HCT116 (cell line): ENCODE results near the gene CDK9. TPM values are rescaled to one million over a fixed set of nuclear protein-coding genes. Genes with fewer than 3 reads are reported as not detected.

Experiments used
- ATAC-seq: fragments of 200-7000 bp; cut with Tn5 transposase; 2 replicates; pipeline ENCODE4 v1.9.1; 2020; ENCODE audit warnings: mild to moderate bottlenecking, moderate library complexity
- BruUV-seq: library from RNA; stranded (reverse); fragments of 400-500 nt; replicated peaks from 2 replicates; lab custom pipeline; 2021; lab: Mats Ljungman, UMichigan
- CTCF ChIA-PET: fragments of 300-600 bp; sonication (Branson Sonifier 250); formaldehyde crosslinking; loops from one replicate; lab custom pipeline; 2021; ENCODE audit warnings: antibody characterized with exemption; lab: Charles Lee
- POLR2A ChIA-PET: fragments of 300-600, 350-600 bp; sonication (Branson Sonifier 250); formaldehyde crosslinking; loops from one replicate; lab custom pipeline; 2021; ENCODE audit warnings: antibody characterized with exemption; lab: Charles Lee
- RAD21 ChIA-PET, 2 experiments: fragments of 300-600 bp; sonication (Branson Sonifier 250); formaldehyde crosslinking; loops; one replicate each; lab custom pipeline; 2023; ENCODE audit warnings: low total read pairs in 2 of 2; ENCODE audit not compliant: uncharacterized antibody in 2 of 2, unreplicated experiment in 2 of 2, low non-redundant PET in 1 of 2; lab: Charles Lee
- DNase-seq: peaks from one replicate; pipeline ENCODE4 v3.0.0-alpha.2; 2010; ENCODE audit warnings: low read depth, low spot score
- H2AFZ ChIP-seq: fragments of 200-600 bp; shearing (Covaris generic), sonication (generic); 2 replicates; pipeline ENCODE4 v1.6.1; 2017; ENCODE audit warnings: low read depth, mixed run types, mixed read lengths, antibody characterized with exemption, low read length; ENCODE audit not compliant: poor library complexity, severe bottlenecking
- H3K27ac ChIP-seq: 2 replicates; pipeline ENCODE4 v1.5.1; 2012; ENCODE audit warnings: low read depth, low read length
- H3K27me3 ChIP-seq: fragments of 200-600 bp; sonication (generic); 2 replicates; pipeline ENCODE4 v1.6.1; 2016; ENCODE audit warnings: mixed run types, low read length, mixed read lengths; ENCODE audit not compliant: insufficient read depth
- H3K36me3 ChIP-seq, 2 experiments: fragments of 200-500 bp in 1 of 2; fragments of 200-600 bp in 1 of 2; sonication (Bioruptor generic) in 1 of 2; sonication (generic) in 1 of 2; 2 replicates each; pipeline versions ENCODE4 v1.5.1 to v1.6.1; 2014 to 2016; ENCODE audit warnings: low read length in 2 of 2, inconsistent platforms in 1 of 2, mixed read lengths in 1 of 2, mixed run types in 1 of 2; ENCODE audit not compliant: insufficient read depth in 2 of 2, control insufficient read depth in 1 of 2
- H3K4me1 ChIP-seq, 2 experiments: fragments of 200-600 bp in 1 of 2; sonication (generic) in 1 of 2; 2 replicates each; pipeline versions ENCODE4 v1.5.1 to v1.6.1; 2012 to 2017; ENCODE audit warnings: low read length in 2 of 2, inconsistent platforms in 1 of 2, mild to moderate bottlenecking in 1 of 2, mixed read lengths in 1 of 2, mixed run types in 1 of 2, moderate library complexity in 1 of 2; ENCODE audit not compliant: insufficient read depth in 2 of 2, control insufficient read depth in 1 of 2
- H3K4me2 ChIP-seq: fragments of 200-600 bp; sonication (generic); 2 replicates; pipeline ENCODE4 v1.6.1; 2017; ENCODE audit warnings: mixed run types, low read length, mixed read lengths
- H3K4me3 ChIP-seq, 2 experiments: fragments of 200-600 bp in 1 of 2; sonication (generic) in 1 of 2; replicated peaks in 1 of 2; 2 replicates each; pipeline ENCODE4 v1.5.1; 2011 to 2016; ENCODE audit warnings: low read length in 2 of 2, control low read depth in 1 of 2, low read depth in 1 of 2, mild to moderate bottlenecking in 1 of 2, mixed read lengths in 1 of 2, mixed run types in 1 of 2
- H3K79me2 ChIP-seq: fragments of 200-600 bp; sonication (generic); 2 replicates; pipeline ENCODE4 v1.6.1; 2017; ENCODE audit warnings: mild to moderate bottlenecking, mixed run types, low read length, moderate library complexity, mixed read lengths; ENCODE audit not compliant: insufficient read depth
- H3K9ac ChIP-seq: fragments of 200-600 bp; sonication (generic); 2 replicates; pipeline ENCODE4 v1.6.1; 2016; ENCODE audit warnings: low read length, mixed read lengths
- H3K9me2 ChIP-seq: fragments of 200-600 bp; sonication (generic), shearing (Covaris generic); 2 replicates; pipeline ENCODE4 v1.6.1; 2017; ENCODE audit warnings: mixed run types, mild to moderate bottlenecking, moderate library complexity; ENCODE audit not compliant: insufficient read depth
- H3K9me3 ChIP-seq, 2 experiments: fragments of 200-500 bp in 1 of 2; fragments of 200-600 bp in 1 of 2; sonication (Bioruptor generic) in 1 of 2; sonication (generic) in 1 of 2; 2 replicates each; pipeline ENCODE4 v1.6.1; 2014 to 2017; ENCODE audit warnings: low read length in 2 of 2, mixed read lengths in 2 of 2, inconsistent platforms in 1 of 2, low read depth in 1 of 2, mild to moderate bottlenecking in 1 of 2, mixed run types in 1 of 2, moderate library complexity in 1 of 2; ENCODE audit not compliant: control insufficient read depth in 1 of 2, insufficient read depth in 1 of 2
- H4K20me1 ChIP-seq: fragments of 200-600 bp; sonication (generic), shearing (Covaris generic); 2 replicates; pipeline ENCODE4 v1.6.1; 2017; ENCODE audit warnings: mixed run types, mild to moderate bottlenecking, moderate library complexity; ENCODE audit not compliant: insufficient read depth
- ATF3 ChIP-seq: IDR thresholded peaks from 2 replicates; pipeline ENCODE4 v1.6.1; 2012
- CBX3 ChIP-seq: IDR thresholded peaks from 2 replicates; pipeline ENCODE4 v1.6.1; 2012; ENCODE audit warnings: low read depth
- CEBPB ChIP-seq: IDR thresholded peaks from 2 replicates; pipeline ENCODE4 v1.6.1; 2012; ENCODE audit warnings: low read depth
- ELF1 ChIP-seq: IDR thresholded peaks from 2 replicates; pipeline ENCODE4 v1.6.1; 2012; ENCODE audit warnings: low read depth, borderline replicate concordance
- EZH2 ChIP-seq: fragments of 200-600 bp; sonication (generic); IDR thresholded peaks from 2 replicates; pipeline ENCODE4 v1.6.1; 2017; ENCODE audit warnings: antibody characterized with exemption, mixed run types
- EZH2phosphoT487 ChIP-seq: fragments of 200-600 bp; IDR thresholded peaks from 2 replicates; pipeline ENCODE4 v1.6.1; 2018; ENCODE audit warnings: antibody characterized with exemption, borderline replicate concordance
- FOSL1 ChIP-seq: IDR thresholded peaks from 2 replicates; pipeline ENCODE4 v1.6.1; 2012; ENCODE audit warnings: low read depth
- MAX ChIP-seq: IDR thresholded peaks from 2 replicates; pipeline ENCODE4 v1.6.1; 2012
- POLR2A ChIP-seq: IDR thresholded peaks from 2 replicates; pipeline ENCODE4 v1.7.0; 2011; ENCODE audit warnings: borderline replicate concordance; ENCODE audit not compliant: insufficient read depth, insufficient read length; ENCODE audit errors: extremely low read depth
- POLR2AphosphoS5 ChIP-seq: IDR thresholded peaks from 2 replicates; pipeline ENCODE4 v1.6.1; 2011; ENCODE audit warnings: mild to moderate bottlenecking, low read depth, low read length, moderate library complexity
- RAD21 ChIP-seq: IDR thresholded peaks from 2 replicates; pipeline ENCODE4 v1.6.1; 2012; ENCODE audit warnings: low read depth, mild to moderate bottlenecking
- REST ChIP-seq: IDR thresholded peaks from 2 replicates; pipeline ENCODE4 v1.6.1; 2012; ENCODE audit warnings: low read depth
- SP1 ChIP-seq: IDR thresholded peaks from 2 replicates; pipeline ENCODE4 v1.6.1; 2012; ENCODE audit warnings: low read depth
- SRF ChIP-seq: IDR thresholded peaks from 2 replicates; pipeline ENCODE4 v1.6.1; 2012; ENCODE audit warnings: low read depth
- TCF7L2 ChIP-seq: IDR thresholded peaks from 2 replicates; pipeline ENCODE4 v1.7.0; 2011; ENCODE audit warnings: borderline replicate concordance, inconsistent platforms; ENCODE audit not compliant: insufficient read depth, insufficient read length; ENCODE audit errors: extremely low read depth
- YY1 ChIP-seq: IDR thresholded peaks from 2 replicates; pipeline ENCODE4 v1.6.1; 2011; ENCODE audit warnings: low read length, low read depth, moderate library complexity, mild to moderate bottlenecking; ENCODE audit not compliant: insufficient replicate concordance; ENCODE audit errors: extremely low read depth
- ZBTB33 ChIP-seq: IDR thresholded peaks from 2 replicates; pipeline ENCODE4 v1.6.1; 2011; ENCODE audit warnings: mild to moderate bottlenecking, low read length, moderate library complexity; ENCODE audit not compliant: insufficient replicate concordance; ENCODE audit errors: extremely low read depth
- ZFX ChIP-seq: fragments of 450-650 bp; IDR thresholded peaks from 2 replicates; pipeline ENCODE4 v1.6.1; 2017
- intact Hi-C: fragments of 100-400 bp; cut with micrococcal nuclease; formaldehyde crosslinking; loops from 2 replicates; pipeline ENCODE4 v1.10.0; 2022
- total RNA-seq: library from RNA; stranded (reverse); gene quantifications from one replicate; pipeline ENCODE4 v1.2.1, GENCODE V29; 2021; ENCODE audit not compliant: unreplicated experiment

Gene CDK9
- total RNA-seq, 1 experiment from 2014 or later = 102 TPM

GRCh38 chr9:127779136-127779981 is 6.5 kb upstream of the CDK9 start:
- BruUV-seq = no TSS peak
- Histone ChIP-seq H4K20me1 (no peaks in the 10 kb centered on the region), H3K79me2 (no peaks in the 10 kb centered on the region), H3K4me2 (no peak overlapping the region), H3K9ac (no peak overlapping the region), H3K9me3 (no peaks in the 10 kb centered on the region), H3K36me3 (no peaks in the 10 kb centered on the region), H3K27me3 (no peaks in the 10 kb centered on the region), H2AFZ (no peak overlapping the region), H3K27ac (no peak overlapping the region), H3K4me1 (peaks cover 0 to 2% of the 10 kb centered on the region in 2 experiments; a peak in 2 of 4 replicates), H3K4me3 (no peak overlapping the region), H3K9me2 (no peaks in the 10 kb centered on the region)
- DNase-seq (no peak), ATAC-seq (peak; percentile 67)
- RAD21 ChIA-PET = no interaction called here
- POLR2A ChIA-PET = no interaction called here
- intact Hi-C loops = no loop called here
- CTCF ChIA-PET = interaction anchor here (1.0 kb wide), 1 partner anchor 44 kb away, joined by 3 read pairs; the partner anchor contains the start of gene TOR2A
- no peak for TF ChIP-seq POLR2A
- no peak for TF ChIP-seq FOSL1
- no peak for TF ChIP-seq RAD21
- no peak for TF ChIP-seq POLR2AphosphoS5
- TF ChIP-seq CEBPB = no peak
- no peak for TF ChIP-seq EZH2
- TF ChIP-seq MAX = no peak
- TF ChIP-seq ELF1 = no peak
- no peak for TF ChIP-seq SP1
- no peak for TF ChIP-seq CBX3
- no peak for TF ChIP-seq REST
- no peak for TF ChIP-seq TCF7L2
- TF ChIP-seq YY1 = no peak
- no peak for TF ChIP-seq ATF3
- TF ChIP-seq ZBTB33 = no peak
- TF ChIP-seq SRF = no peak
- no peak for TF ChIP-seq ZFX
- TF ChIP-seq EZH2phosphoT487 = no peak
